HG02798 (cell line): Measurements from ENCODE around the gene ZFTA.

Experiments
- ATAC-seq: cut with Tn5 transposase; IDR thresholded peaks from one replicate; pipeline ENCODE4 v1.9.1; 2021; ENCODE audit warnings: mild to moderate bottlenecking; ENCODE audit not compliant: unreplicated experiment, poor library complexity

ZFTA gene

DNA sequence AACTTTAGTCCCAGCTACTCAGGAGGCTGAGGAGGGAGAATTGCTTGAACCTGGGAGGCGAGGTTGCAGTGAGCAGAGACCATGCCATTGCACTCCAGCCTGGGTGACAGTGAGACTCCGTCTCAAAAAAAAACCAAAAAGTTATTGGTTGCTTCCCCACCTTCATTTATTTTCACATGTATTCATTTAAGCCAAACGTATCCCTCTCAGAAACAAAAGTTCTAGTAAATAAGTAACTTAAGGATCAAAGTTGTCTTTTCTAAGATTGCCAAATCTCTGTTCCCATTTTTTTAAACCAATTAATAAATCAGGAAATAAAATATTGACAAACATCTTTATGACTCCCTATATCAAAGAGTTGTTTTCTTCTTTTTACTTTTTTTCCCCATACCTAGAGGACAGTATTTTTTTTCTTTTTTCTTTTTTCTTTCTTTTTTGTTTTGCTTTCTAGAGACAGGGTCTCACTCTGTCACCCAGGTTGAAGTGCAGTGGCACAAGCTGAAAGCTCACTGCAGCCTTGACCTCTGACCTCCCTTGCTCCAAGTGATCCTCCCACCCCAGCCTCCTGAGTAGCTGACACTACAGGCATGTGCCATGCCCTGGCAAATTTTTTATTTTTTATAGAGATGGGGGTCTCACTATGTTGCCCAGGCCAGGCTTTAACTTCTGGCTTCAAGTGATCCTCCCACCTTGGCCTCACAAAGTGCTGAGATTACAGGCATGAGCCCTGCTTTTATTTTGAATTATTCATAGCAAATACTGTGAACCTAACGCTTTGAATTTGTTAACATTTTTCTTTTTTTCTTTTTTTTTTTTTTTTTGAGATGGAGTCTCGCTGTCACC is 11.4 kb downstream of the ZFTA start:
- no peak for ATAC-seq

GRCh38 chr11:63749624-63750023 is 19.0 kb downstream of the ZFTA start:
- no peak for ATAC-seq

GRCh38 chr11:63747011-63747410 is 21.6 kb downstream of the ZFTA start:
- ATAC-seq: no peak

- ATAC-seq: no peak
Measured at GRCh38 chr11:63745304-63746170, 23.0 kb downstream of the ZFTA start.

DNA sequence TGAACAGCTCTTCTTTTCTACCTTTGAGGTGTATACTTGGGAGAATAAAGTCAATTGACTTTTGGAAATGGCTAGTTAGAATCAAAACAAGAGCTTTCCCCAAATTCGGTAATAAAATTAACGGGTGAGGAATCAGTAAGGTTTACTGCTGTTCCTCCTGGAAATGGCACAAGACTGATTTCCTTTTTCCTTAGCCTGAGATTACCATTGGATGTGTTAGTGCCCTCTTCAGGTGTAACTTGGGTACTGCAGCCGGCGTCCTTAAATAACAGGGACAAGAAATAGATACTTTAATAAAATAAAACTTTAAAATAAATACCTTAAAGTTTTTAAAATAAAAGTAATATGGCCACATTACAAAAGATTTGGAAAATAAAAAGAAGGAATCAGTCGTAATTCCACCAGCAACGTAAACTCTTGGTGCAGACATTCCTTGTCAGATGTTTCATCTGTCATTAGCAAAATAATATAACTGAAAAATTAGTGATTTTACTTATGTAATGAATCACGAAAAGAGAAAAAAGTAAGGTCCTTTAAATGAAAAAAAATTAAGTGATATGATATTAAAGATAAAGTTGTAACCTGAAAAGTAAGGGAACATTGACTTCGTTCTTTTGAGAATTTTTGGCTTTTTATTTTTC is 29.7 kb downstream of the ZFTA start:
- ATAC-seq: no peak

GRCh38 chr11:63737718-63738117 is 30.9 kb downstream of the ZFTA start:
- ATAC-seq: no peak

DNA sequence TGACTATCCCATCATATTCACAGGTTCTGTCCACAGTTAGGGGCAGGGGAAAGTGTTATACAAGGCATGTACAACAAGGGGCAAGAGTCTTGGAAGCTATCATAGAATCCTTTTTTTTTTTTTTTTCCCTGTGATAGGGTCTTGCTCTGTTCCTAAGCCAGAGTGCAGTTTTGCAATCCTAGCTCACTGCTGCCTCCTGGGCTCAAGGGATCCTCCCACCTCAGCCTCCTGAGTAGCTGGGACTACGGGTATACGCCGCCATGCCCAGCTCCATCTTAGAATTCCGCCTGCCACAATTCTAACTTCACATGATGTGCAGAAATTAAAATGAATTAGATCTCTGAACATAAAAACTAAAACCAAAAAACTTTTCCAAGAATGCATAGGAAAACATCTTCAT is 31.7 kb downstream of the ZFTA start:
- no peak for ATAC-seq

- no peak for ATAC-seq
Measured at GRCh38 chr11:63729326-63729725, 39.2 kb downstream of the ZFTA start.

GRCh38 chr11:63720611-63721010 is 48.0 kb downstream of the ZFTA start:
- ATAC-seq: no peak

- ATAC-seq: no peak
Measured at GRCh38 chr11:63719987-63720386, 48.6 kb downstream of the ZFTA start.

GRCh38 chr11:63719001-63719400 is 49.6 kb downstream of the ZFTA start:
- ATAC-seq: no peak
